WTC11 (cell line): Measurements from ENCODE around the gene NAA20. TPM values are rescaled to one million over a fixed set of nuclear protein-coding genes. Genes with fewer than 3 reads are reported as not detected.

Experiments used
- ATAC-seq: fragments of 200-7000 bp; cut with Tn5 transposase; 2 replicates; pipeline ENCODE4 v1.10.0; 2021; ENCODE audit warnings: mild to moderate bottlenecking, moderate library complexity
- CTCF ChIA-PET: fragments of 300-600 bp; sonication (Branson Sonifier 250); formaldehyde crosslinking; loops from one replicate; lab custom pipeline; 2021; ENCODE audit warnings: antibody characterized with exemption; lab: Charles Lee
- POLR2A ChIA-PET: fragments of 350-600 bp; sonication (Branson Sonifier 250); formaldehyde crosslinking; loops from one replicate; lab custom pipeline; 2021; ENCODE audit warnings: antibody characterized with exemption; lab: Charles Lee
- DNase-seq: peaks from one replicate; pipeline ENCODE4 v3.0.0; 2021; ENCODE audit warnings: low spot score
- H3K27ac Mint-ChIP-seq: 2 replicates; pipeline ENCODE4 v1.8.0; 2021; ENCODE audit warnings: mixed read lengths
- H3K27me3 Mint-ChIP-seq: 2 replicates; pipeline ENCODE4 v1.8.0; 2021; ENCODE audit warnings: low read depth, mild to moderate bottlenecking, moderate library complexity, mixed read lengths
- H3K36me3 Mint-ChIP-seq: 2 replicates; pipeline ENCODE4 v1.8.0; 2021; ENCODE audit warnings: mixed read lengths
- H3K4me1 Mint-ChIP-seq: 2 replicates; pipeline ENCODE4 v1.8.0; 2022; ENCODE audit warnings: mixed read lengths
- H3K4me3 Mint-ChIP-seq: 2 replicates; pipeline ENCODE4 v1.8.0; 2021; ENCODE audit warnings: mild to moderate bottlenecking, moderate library complexity, mixed read lengths
- H3K9me3 Mint-ChIP-seq: 2 replicates; pipeline ENCODE4 v1.8.0; 2021; ENCODE audit warnings: mixed read lengths
- EMX1 ChIP-seq: fragments of 250-450 bp; sonication (Bioruptor Pico); IDR thresholded peaks from 2 replicates; pipeline ENCODE4 v1.8.0; 2021; ENCODE audit warnings: mild to moderate bottlenecking
- GTF2I ChIP-seq: fragments of 250-450 bp; sonication (Bioruptor Pico); conservative IDR thresholded peaks from 2 replicates; pipeline ENCODE4 v1.4.0; 2021; ENCODE audit warnings: mild to moderate bottlenecking
- HMGA2 ChIP-seq: fragments of 250-450 bp; sonication (Bioruptor Pico); IDR thresholded peaks from 2 replicates; pipeline ENCODE4 v1.4.0; 2021; ENCODE audit warnings: mild to moderate bottlenecking, moderate library complexity
- HMGXB4 ChIP-seq: sonication (generic); formaldehyde crosslinking; IDR thresholded peaks from 2 replicates; pipeline ENCODE4 v1.8.1; 2023; ENCODE audit warnings: mild to moderate bottlenecking, moderate library complexity, missing genetic modification reagents
- JAZF1 ChIP-seq: fragments of 250-450 bp; sonication (Bioruptor Pico); IDR thresholded peaks from 2 replicates; pipeline ENCODE4 v1.9.0; 2021; ENCODE audit warnings: moderate library complexity, mild to moderate bottlenecking, inconsistent platforms
- NFYB ChIP-seq: sonication (generic); formaldehyde crosslinking; conservative IDR thresholded peaks from 2 replicates; pipeline ENCODE4 v1.8.0; 2022; ENCODE audit warnings: low read depth, missing genetic modification reagents
- USF2 ChIP-seq: sonication (generic); formaldehyde crosslinking; IDR thresholded peaks from 2 replicates; pipeline ENCODE4 v1.8.1; 2023; ENCODE audit warnings: mild to moderate bottlenecking, missing genetic modification reagents, moderate library complexity
- ZNF121 ChIP-seq: sonication (generic); formaldehyde crosslinking; IDR thresholded peaks from 2 replicates; pipeline ENCODE4 v1.8.0; 2023; ENCODE audit warnings: missing genetic modification reagents
- ZNF671 ChIP-seq: fragments of 250-450 bp; sonication (Bioruptor Pico); IDR thresholded peaks from 2 replicates; pipeline ENCODE4 v1.8.0; 2021; ENCODE audit warnings: mild to moderate bottlenecking
- total RNA-seq: library from RNA; stranded (reverse); gene quantifications from 3 replicates; pipeline ENCODE4 v1.2.3, GENCODE V29; 2021
- TF ChIP-seq, protein P1 (sequence below): sonication (generic); formaldehyde crosslinking; IDR thresholded peaks from 2 replicates; pipeline ENCODE4 v1.8.1; 2022; ENCODE audit warnings: missing genetic modification reagents, borderline replicate concordance
- TF ChIP-seq, protein P2 (sequence below): fragments of 250-450 bp; sonication (Bioruptor Pico); IDR thresholded peaks from 2 replicates; pipeline ENCODE4 v1.9.0; 2021; ENCODE audit warnings: mild to moderate bottlenecking
- TF ChIP-seq, protein P3 (sequence below): sonication (generic); formaldehyde crosslinking; conservative IDR thresholded peaks from 2 replicates; pipeline ENCODE4 v1.8.1; 2022; ENCODE audit warnings: mild to moderate bottlenecking, missing genetic modification reagents
- TF ChIP-seq, protein P4 (sequence below): sonication (generic); formaldehyde crosslinking; IDR thresholded peaks from 2 replicates; pipeline ENCODE4 v1.8.0; 2022; ENCODE audit warnings: mild to moderate bottlenecking, missing genetic modification reagents
- TF ChIP-seq, protein P5 (sequence below): sonication (generic); formaldehyde crosslinking; IDR thresholded peaks from 2 replicates; pipeline ENCODE4 v1.8.0; 2022; ENCODE audit warnings: missing genetic modification reagents
- TF ChIP-seq, protein P6 (sequence below): fragments of 250-450 bp; sonication (Bioruptor Pico); IDR thresholded peaks from 2 replicates; pipeline ENCODE4 v1.8.0; 2021; ENCODE audit warnings: mild to moderate bottlenecking

The NAA20 gene
- total RNA-seq, 1 experiment from 2014 or later = 34.0 TPM

- Mint-ChIP-seq H3K9me3 (no peaks in the 10 kb centered on the region), H3K36me3 (no peaks in the 10 kb centered on the region), H3K27ac (no peak overlapping the region), H3K4me3 (no peak overlapping the region)
- no peak for ATAC-seq
- TF ChIP-seq NFYB (CRISPR knock-in tag) (no peak), EMX1 (CRISPR knock-in tag) (no peak), ZNF671 (CRISPR knock-in tag) (no peak), HMGA2 (CRISPR knock-in tag) (no peak), USF2 (CRISPR knock-in tag) (no peak), GTF2I (CRISPR knock-in tag) (no peak), HMGXB4 (CRISPR knock-in tag) (no peak), ZNF121 (CRISPR knock-in tag) (no peak)
- TF ChIP-seq, protein P1, sequence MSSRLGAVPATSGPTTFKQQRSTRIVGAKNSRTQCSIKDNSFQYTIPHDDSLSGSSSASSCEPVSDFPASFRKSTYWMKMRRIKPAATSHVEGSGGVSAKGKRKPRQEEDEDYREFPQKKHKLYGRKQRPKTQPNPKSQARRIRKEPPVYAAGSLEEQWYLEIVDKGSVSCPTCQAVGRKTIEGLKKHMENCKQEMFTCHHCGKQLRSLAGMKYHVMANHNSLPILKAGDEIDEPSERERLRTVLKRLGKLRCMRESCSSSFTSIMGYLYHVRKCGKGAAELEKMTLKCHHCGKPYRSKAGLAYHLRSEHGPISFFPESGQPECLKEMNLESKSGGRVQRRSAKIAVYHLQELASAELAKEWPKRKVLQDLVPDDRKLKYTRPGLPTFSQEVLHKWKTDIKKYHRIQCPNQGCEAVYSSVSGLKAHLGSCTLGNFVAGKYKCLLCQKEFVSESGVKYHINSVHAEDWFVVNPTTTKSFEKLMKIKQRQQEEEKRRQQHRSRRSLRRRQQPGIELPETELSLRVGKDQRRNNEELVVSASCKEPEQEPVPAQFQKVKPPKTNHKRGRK (CRISPR knock-in tag) = no peak
- TF ChIP-seq, protein P2, sequence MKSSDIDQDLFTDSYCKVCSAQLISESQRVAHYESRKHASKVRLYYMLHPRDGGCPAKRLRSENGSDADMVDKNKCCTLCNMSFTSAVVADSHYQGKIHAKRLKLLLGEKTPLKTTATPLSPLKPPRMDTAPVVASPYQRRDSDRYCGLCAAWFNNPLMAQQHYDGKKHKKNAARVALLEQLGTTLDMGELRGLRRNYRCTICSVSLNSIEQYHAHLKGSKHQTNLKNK (CRISPR knock-in tag) = no peak
- TF ChIP-seq, protein P3, sequence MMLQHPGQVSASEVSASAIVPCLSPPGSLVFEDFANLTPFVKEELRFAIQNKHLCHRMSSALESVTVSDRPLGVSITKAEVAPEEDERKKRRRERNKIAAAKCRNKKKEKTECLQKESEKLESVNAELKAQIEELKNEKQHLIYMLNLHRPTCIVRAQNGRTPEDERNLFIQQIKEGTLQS (CRISPR knock-in tag) = no peak
- TF ChIP-seq, protein P4, sequence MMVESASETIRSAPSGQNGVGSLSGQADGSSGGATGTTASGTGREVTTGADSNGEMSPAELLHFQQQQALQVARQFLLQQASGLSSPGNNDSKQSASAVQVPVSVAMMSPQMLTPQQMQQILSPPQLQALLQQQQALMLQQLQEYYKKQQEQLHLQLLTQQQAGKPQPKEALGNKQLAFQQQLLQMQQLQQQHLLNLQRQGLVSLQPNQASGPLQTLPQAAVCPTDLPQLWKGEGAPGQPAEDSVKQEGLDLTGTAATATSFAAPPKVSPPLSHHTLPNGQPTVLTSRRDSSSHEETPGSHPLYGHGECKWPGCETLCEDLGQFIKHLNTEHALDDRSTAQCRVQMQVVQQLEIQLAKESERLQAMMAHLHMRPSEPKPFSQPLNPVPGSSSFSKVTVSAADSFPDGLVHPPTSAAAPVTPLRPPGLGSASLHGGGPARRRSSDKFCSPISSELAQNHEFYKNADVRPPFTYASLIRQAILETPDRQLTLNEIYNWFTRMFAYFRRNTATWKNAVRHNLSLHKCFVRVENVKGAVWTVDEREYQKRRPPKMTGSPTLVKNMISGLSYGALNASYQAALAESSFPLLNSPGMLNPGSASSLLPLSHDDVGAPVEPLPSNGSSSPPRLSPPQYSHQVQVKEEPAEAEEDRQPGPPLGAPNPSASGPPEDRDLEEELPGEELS (CRISPR knock-in tag) = no peak
- TF ChIP-seq, all 79 proteins: peak for 0
- no peaks in the 10 kb centered on the region for H3K4me1 Mint-ChIP-seq
- no peak for DNase-seq
- H3K27me3 Mint-ChIP-seq = no peaks in the 10 kb centered on the region
- CTCF ChIA-PET = no interaction called here
- POLR2A ChIA-PET = interaction anchor here (0.6 kb wide), 1 partner anchor 701 kb away, joined by 3 read pairs; no protein-coding TSS in a partner anchor
Observed at GRCh38 chr20:20070871-20071726, 53.9 kb downstream of the NAA20 start.

- H3K27ac Mint-ChIP-seq = no peak overlapping the region
- TF ChIP-seq GTF2I (CRISPR knock-in tag) = no peak
- TF ChIP-seq, all 79 proteins: peak for 0
- ATAC-seq (no peak), DNase-seq (no peak)
- H3K4me3 Mint-ChIP-seq = no peak overlapping the region
- CTCF ChIA-PET = interaction anchor here (0.9 kb wide), 1 partner anchor 520 kb away, joined by 3 read pairs; no protein-coding TSS in a partner anchor
- POLR2A ChIA-PET = no interaction called here
- H3K27me3 Mint-ChIP-seq = no peaks in the 10 kb centered on the region
- H3K9me3 Mint-ChIP-seq = no peaks in the 10 kb centered on the region
- peaks cover 20% of the 10 kb centered on the region for H3K4me1 Mint-ChIP-seq
- H3K36me3 Mint-ChIP-seq = no peaks in the 10 kb centered on the region
Observed at GRCh38 chr20:20073801-20074371, 56.7 kb downstream of the NAA20 start.

- ATAC-seq (no peak), DNase-seq (no peak)
- no peaks in the 10 kb centered on the region for H3K9me3 Mint-ChIP-seq
- no peaks in the 10 kb centered on the region for H3K27me3 Mint-ChIP-seq
- H3K36me3 Mint-ChIP-seq = no peaks in the 10 kb centered on the region
- H3K4me3 Mint-ChIP-seq = no peak overlapping the region
- H3K4me1 Mint-ChIP-seq = peaks cover 28% of the 10 kb centered on the region
- H3K27ac Mint-ChIP-seq = no peak overlapping the region
- ChIA-PET POLR2A (no interaction called here), CTCF (no interaction called here)
- TF ChIP-seq, protein P5, sequence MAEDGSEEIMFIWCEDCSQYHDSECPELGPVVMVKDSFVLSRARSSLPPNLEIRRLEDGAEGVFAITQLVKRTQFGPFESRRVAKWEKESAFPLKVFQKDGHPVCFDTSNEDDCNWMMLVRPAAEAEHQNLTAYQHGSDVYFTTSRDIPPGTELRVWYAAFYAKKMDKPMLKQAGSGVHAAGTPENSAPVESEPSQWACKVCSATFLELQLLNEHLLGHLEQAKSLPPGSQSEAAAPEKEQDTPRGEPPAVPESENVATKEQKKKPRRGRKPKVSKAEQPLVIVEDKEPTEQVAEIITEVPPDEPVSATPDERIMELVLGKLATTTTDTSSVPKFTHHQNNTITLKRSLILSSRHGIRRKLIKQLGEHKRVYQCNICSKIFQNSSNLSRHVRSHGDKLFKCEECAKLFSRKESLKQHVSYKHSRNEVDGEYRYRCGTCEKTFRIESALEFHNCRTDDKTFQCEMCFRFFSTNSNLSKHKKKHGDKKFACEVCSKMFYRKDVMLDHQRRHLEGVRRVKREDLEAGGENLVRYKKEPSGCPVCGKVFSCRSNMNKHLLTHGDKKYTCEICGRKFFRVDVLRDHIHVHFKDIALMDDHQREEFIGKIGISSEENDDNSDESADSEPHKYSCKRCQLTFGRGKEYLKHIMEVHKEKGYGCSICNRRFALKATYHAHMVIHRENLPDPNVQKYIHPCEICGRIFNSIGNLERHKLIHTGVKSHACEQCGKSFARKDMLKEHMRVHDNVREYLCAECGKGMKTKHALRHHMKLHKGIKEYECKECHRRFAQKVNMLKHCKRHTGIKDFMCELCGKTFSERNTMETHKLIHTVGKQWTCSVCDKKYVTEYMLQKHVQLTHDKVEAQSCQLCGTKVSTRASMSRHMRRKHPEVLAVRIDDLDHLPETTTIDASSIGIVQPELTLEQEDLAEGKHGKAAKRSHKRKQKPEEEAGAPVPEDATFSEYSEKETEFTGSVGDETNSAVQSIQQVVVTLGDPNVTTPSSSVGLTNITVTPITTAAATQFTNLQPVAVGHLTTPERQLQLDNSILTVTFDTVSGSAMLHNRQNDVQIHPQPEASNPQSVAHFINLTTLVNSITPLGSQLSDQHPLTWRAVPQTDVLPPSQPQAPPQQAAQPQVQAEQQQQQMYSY (CRISPR knock-in tag) = no peak
- TF ChIP-seq JAZF1 (CRISPR knock-in tag) = no peak
- TF ChIP-seq, protein P1 (CRISPR knock-in tag) = no peak
- TF ChIP-seq, protein P6, sequence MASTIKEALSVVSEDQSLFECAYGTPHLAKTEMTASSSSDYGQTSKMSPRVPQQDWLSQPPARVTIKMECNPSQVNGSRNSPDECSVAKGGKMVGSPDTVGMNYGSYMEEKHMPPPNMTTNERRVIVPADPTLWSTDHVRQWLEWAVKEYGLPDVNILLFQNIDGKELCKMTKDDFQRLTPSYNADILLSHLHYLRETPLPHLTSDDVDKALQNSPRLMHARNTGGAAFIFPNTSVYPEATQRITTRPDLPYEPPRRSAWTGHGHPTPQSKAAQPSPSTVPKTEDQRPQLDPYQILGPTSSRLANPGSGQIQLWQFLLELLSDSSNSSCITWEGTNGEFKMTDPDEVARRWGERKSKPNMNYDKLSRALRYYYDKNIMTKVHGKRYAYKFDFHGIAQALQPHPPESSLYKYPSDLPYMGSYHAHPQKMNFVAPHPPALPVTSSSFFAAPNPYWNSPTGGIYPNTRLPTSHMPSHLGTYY = no peak
Observed at GRCh38 chr20:20075032-20075431, 57.9 kb downstream of the NAA20 start.
